ENCODE data around the gene OGFR.

The OGFR gene

GRCh38 chr20:62782149-62782892 lies 22.3 kb upstream of the OGFR start:
- DNase-seq (ENCODE audit: low read depth in 2 of 2), result no peak

GRCh38 chr20:62782893-62783278 lies 21.7 kb upstream of the OGFR start:
- DNase-seq (ENCODE audit: low read depth in 2 of 2), result no peak

GRCh38 chr20:62784497-62784896 lies 20.1 kb upstream of the OGFR start:
- DNase-seq (ENCODE audit: low read depth in 2 of 2), result no peak

GRCh38 chr20:62785393-62785792 lies 19.2 kb upstream of the OGFR start:
- no peak for DNase-seq (ENCODE audit: low read depth in 2 of 2)

- DNase-seq (ENCODE audit: low read depth in 2 of 2), result no peak
Measured at GRCh38 chr20:62786157-62786556, 18.5 kb upstream of the OGFR start.

- DNase-seq (ENCODE audit: low read depth in 2 of 2), result no peak
Measured at GRCh38 chr20:62787321-62787720, 17.3 kb upstream of the OGFR start.

- DNase-seq (ENCODE audit: low read depth in 2 of 2), result no peak
Measured at GRCh38 chr20:62787866-62788265, 16.8 kb upstream of the OGFR start.

GRCh38 chr20:62788607-62789006 lies 16.0 kb upstream of the OGFR start:
- DNase-seq (ENCODE audit: low read depth in 2 of 2), result no peak

GRCh38 chr20:62790075-62790474 lies 14.6 kb upstream of the OGFR start:
- DNase-seq (ENCODE audit: low read depth in 2 of 2), result no peak

- peak; percentile 60 to 74 for DNase-seq (ENCODE audit: low read depth in 2 of 2)
Measured at GRCh38 chr20:62791301-62792181, 13.1 kb upstream of the OGFR start.

GRCh38 chr20:62792182-62792939 lies 12.3 kb upstream of the OGFR start:
- no peak for DNase-seq (ENCODE audit: low read depth in 2 of 2)

GRCh38 chr20:62792940-62793756 lies 11.5 kb upstream of the OGFR start:
- no peak for DNase-seq (ENCODE audit: low read depth in 2 of 2)

- no peak for DNase-seq (ENCODE audit: low read depth in 2 of 2)
Measured at GRCh38 chr20:62793757-62794006, 11.0 kb upstream of the OGFR start.

- peak; percentile 87 to 94 for DNase-seq (ENCODE audit: low read depth in 2 of 2)
Measured at GRCh38 chr20:62794007-62794724, 10.5 kb upstream of the OGFR start.

- DNase-seq (ENCODE audit: low read depth in 2 of 2), result peak; percentile 56 to 57
Measured at GRCh38 chr20:62795023-62795761, 9.4 kb upstream of the OGFR start.

GRCh38 chr20:62796699-62797491 lies 7.7 kb upstream of the OGFR start:
- DNase-seq (ENCODE audit: low read depth in 2 of 2), result no peak

GRCh38 chr20:62797671-62798532 lies 6.7 kb upstream of the OGFR start:
- no peak for DNase-seq (ENCODE audit: low read depth in 2 of 2)

- DNase-seq (ENCODE audit: low read depth in 2 of 2), result no peak
Measured at GRCh38 chr20:62799036-62799435, 5.6 kb upstream of the OGFR start.

- DNase-seq (ENCODE audit: low read depth in 2 of 2), result no peak
Measured at GRCh38 chr20:62799459-62799858, 5.2 kb upstream of the OGFR start.

Data from stimulated activated CD4-positive, alpha-beta T cell treated with anti-CD3 and anti-CD28 coated beads, Interleukin-15, amount 100 ng/mL, for 48 hours (primary cell).